H1 (cell line): ENCODE results near the gene IKZF5. TPM values are rescaled to one million over a fixed set of nuclear protein-coding genes. Genes with fewer than 3 reads are reported as not detected.

Source experiments
- CREB1 ChIP-seq: IDR thresholded peaks from 2 replicates; pipeline ENCODE4 v1.6.1; 2012; ENCODE audit warnings: inconsistent platforms
- HDAC6 ChIP-seq: IDR thresholded peaks from one replicate; pipeline ENCODE4 v1.7.1; 2012; ENCODE audit warnings: low read depth, mild to moderate bottlenecking, inconsistent platforms, low read length, moderate library complexity
- RFX5 ChIP-seq: IDR thresholded peaks from 2 replicates; pipeline ENCODE4 v1.6.1; 2011; ENCODE audit warnings: low read depth, low read length, improper control_type of control experiment, borderline replicate concordance
- RXRA ChIP-seq: IDR thresholded peaks from 2 replicates; pipeline ENCODE4 v1.6.1; 2011; ENCODE audit warnings: low read depth, mild to moderate bottlenecking, low read length, moderate library complexity; ENCODE audit not compliant: insufficient read depth
- SP1 ChIP-seq: IDR thresholded peaks from 2 replicates; pipeline ENCODE4 v1.6.1; 2011; ENCODE audit warnings: low read depth, low read length
- SRF ChIP-seq: IDR thresholded peaks from 2 replicates; pipeline ENCODE4 v1.6.1; 2011; ENCODE audit warnings: mild to moderate bottlenecking, low read depth, low read length, moderate library complexity
- polyA plus RNA-seq, 7 experiments: library from polyadenylated mRNA; depleted of rRNA in 3 of 7; stranded (reverse) in 5 of 7; unstranded in 2 of 7; fragments of >200 nt in 5 of 7; fragments of 200-250 nt in 2 of 7; gene quantifications; 1 replicate in 5 of 7; 2 replicates in 1 of 7; 4 replicates in 1 of 7; pipeline versions ENCODE4 v1.2.1 to v1.2.3, GENCODE V29; 2011 to 2013; ENCODE audit warnings: missing spikeins in 2 of 7, mixed read lengths in 2 of 7
- total RNA-seq: library from RNA; stranded (reverse); fragmentation: NEBNext Ultra II Directional; extraction: Animal tissue kit (Norgen Biotek cat#: 25700); gene quantifications from 2 replicates; pipeline ENCODE4 v1.2.1, GENCODE V29; 2021
- TF ChIP-seq, protein P1 (sequence below): IDR thresholded peaks from 2 replicates; pipeline ENCODE4 v1.6.1; 2011; ENCODE audit warnings: low read depth, mild to moderate bottlenecking, low read length; ENCODE audit not compliant: insufficient read depth

The IKZF5 gene
- total and polyA plus RNA-seq, 2 of the 8 experiments (the other 6 are each of a cell fraction or from before 2014, with no cell fraction given) = 5.2 to 15.3 TPM

DNA sequence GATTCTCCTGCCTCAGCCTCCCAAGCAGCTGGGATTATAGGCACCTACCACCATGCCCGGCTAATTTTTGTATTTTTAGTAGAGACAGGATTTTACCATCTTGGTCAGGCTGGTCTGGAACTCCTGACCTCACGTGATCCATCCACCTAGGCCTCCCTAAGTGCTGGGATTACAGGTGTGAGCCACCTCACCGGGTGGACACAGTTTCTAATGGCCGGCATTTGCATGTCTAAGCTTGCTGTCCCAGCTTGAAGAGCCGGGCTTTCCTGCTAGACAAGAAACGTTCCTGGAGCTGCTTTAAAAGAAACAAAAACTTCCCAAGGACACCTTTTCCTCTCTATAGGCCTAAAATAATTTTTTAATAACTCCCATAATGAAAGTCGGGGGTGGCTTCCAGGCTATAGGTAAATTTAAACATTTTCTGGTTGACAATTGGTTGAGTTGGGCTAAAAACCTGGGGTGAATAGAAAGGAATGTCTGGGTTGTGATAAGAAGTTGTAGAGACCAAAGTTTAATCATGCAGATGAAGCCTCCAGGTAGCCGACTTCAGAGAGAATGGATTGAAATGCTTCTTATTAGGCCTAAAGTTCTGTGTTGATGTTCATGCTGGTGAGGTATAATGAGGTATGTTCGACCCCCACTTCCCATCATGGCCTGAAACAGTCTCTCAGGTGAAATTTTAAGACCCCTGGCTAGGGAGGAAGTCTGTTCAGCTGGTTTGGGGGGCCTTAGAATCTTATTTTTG lies 9.0 kb upstream of the IKZF5 start (continued):
- TF ChIP-seq SP1 = peak; percentile 43; the same call in 1 of the 2 replicates
- no peak for TF ChIP-seq CREB1
- TF ChIP-seq, protein P1, sequence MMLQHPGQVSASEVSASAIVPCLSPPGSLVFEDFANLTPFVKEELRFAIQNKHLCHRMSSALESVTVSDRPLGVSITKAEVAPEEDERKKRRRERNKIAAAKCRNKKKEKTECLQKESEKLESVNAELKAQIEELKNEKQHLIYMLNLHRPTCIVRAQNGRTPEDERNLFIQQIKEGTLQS = no peak
- no peak for TF ChIP-seq HDAC6
- no peak for TF ChIP-seq RXRA
- no peak for TF ChIP-seq SRF
- TF ChIP-seq RFX5 = no peak
